Stimulated activated CD8-positive, alpha-beta memory T cell treated with anti-CD3 and anti-CD28 coated beads, Interleukin-15, amount 100 ng/mL, for 48 hours (primary cell): ENCODE results near the gene ANKRD44.
"Not testable (repeated sequence)": the region's sequence is repeated elsewhere in the genome, so short reads cannot be mapped to it uniquely, and the experiment has no call there.

Experiments used
- DNase-seq, 2 donors: peaks; one replicate each; pipeline ENCODE4 v3.0.0-alpha.2; 2020; ENCODE audit warnings: low read depth in 2 of 2

The ANKRD44 gene

DNA sequence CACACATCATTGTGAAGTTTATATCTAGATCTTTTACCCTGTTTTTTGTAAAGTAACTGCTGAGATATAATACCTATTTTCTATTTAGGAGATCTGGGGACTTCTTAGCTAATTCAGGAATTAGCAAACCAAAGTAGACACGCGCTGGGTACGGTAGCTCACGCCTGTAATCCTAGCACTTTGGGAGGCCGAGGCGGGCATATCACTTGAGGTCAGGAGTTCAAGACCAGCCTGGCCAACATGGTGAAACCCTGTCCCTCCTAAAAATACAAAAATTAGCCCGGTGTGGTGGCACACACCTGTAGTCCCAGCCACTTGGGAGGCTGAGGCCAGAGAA lies 23.0 kb downstream of the ANKRD44 start:
- not testable (repeated sequence) for DNase-seq

DNA sequence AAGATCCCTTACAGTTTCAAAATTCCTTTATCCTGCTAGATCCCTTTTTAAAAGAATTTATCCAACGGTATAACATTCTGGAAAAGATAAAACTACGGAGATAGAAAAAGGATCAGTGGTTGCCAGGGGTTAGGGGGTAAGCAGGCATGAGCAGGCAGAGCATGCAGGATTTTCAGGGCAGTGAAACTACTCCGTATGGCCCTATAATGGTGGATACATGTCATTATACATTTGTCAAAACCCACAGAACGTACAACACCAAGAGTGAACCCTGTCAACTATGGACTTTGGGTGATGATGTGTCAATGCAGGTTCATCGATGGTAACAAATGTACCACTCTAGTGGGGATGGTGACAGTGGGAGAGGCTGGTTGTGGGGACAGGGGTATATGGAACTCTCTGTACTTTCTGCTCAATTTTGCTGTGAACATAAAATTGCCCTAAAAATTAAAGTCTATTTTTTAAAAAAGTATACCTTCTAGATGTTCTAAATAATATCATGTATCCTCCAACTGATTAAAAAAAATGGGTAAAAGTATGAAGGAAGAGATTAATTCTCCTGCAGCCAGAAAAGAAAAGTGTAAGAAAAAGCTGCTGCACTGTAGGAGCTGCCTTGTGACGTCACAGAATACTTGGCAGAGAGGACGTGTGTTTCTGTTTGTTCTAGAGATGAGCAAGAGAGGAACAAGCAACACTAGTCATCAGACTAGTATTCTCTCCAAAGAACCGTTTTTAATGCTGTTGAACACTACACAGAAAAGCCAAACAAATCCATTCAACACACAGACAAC lies 23.6 kb downstream of the ANKRD44 start:
- no peak for DNase-seq

DNA sequence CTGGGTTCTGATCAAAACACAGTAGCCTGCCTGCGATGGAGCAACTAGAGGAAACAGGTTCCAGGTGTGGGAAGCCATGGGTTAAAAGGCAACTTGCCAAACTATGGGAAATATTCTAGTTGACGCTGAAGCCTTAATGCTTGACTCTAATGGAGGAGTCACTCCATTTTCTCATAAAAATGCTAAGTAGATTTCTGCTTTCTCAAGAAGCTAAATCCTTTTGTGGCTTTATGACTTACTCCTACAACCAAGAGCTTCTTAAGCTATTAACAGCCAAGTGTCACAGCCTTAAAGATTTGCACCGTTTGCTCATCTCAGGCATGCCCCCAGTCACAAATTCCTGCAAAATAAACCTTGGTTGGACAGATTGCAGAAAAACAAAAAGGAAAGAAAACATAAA lies 25.2 kb downstream of the ANKRD44 start:
- DNase-seq, result no peak

DNA sequence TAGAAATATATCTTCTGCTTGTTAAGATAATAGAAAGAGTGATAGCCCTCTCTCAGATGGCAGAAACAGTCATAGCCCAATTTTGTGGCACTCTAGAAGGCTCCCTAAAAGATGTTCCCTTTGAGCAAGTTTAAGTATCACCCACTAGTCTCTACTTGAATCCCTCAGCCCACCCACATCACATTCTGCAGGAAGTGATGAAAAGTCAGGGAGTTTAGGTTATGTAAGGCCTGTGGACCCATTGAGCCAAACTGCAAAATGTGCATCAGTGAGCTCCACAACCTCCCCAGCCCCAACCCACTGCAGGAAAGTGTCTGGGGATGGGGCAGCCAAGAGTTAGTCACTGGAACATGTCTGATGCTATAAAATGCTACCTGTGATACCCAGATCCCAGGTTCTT lies 25.6 kb downstream of the ANKRD44 start:
- no peak for DNase-seq

DNA sequence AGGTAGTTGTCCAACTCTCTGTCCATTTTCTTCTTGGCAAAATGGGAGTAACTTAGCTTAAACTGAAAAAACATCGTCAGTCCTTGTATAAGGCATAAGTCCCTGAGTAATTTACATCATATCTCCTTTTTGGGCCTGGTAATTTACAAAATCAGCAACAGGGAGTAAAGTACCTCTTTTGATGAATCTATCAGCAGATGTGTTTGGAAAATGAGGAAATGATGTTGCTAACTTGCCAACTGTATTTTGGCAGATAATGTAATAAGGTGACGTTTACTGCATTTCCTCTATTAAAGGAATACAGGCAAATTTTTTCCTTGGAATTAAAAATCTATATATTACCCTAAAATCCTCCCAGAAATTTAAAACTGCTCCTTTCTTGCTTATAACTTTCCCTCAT lies 29.2 kb downstream of the ANKRD44 start:
- no peak for DNase-seq

DNA sequence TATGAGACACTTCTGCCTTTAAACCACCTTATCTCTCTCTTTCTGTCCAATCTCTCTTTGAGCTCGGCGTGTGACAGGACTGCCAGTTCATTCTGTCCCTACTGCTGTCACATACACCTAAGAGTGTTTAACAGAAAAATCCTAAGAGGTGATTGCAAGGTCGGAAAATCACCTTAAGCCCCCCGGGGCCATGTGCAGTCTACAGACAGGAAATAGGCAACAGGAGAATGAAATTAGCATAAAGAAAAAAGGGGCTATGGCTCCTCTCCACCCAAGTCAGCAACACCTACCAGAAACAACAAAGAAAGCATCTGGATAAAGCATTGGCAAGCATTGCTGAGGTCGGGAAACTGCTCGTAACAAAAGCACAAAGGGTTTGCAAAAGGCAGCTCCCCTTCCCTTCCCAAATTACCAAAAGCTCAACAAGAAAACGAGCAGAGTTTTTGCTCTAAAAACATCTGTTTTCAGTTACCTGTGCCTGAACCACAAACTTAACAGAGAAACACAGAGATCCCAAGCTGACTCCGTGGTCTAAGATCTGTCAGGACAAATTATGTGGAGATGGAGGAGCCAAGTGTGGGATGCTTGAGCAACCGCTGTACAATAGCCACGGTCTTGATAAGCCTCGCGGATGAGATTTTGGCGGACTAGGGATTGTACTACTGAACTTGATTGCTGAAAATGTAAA lies 30.4 kb downstream of the ANKRD44 start:
- DNase-seq, result no peak

DNA sequence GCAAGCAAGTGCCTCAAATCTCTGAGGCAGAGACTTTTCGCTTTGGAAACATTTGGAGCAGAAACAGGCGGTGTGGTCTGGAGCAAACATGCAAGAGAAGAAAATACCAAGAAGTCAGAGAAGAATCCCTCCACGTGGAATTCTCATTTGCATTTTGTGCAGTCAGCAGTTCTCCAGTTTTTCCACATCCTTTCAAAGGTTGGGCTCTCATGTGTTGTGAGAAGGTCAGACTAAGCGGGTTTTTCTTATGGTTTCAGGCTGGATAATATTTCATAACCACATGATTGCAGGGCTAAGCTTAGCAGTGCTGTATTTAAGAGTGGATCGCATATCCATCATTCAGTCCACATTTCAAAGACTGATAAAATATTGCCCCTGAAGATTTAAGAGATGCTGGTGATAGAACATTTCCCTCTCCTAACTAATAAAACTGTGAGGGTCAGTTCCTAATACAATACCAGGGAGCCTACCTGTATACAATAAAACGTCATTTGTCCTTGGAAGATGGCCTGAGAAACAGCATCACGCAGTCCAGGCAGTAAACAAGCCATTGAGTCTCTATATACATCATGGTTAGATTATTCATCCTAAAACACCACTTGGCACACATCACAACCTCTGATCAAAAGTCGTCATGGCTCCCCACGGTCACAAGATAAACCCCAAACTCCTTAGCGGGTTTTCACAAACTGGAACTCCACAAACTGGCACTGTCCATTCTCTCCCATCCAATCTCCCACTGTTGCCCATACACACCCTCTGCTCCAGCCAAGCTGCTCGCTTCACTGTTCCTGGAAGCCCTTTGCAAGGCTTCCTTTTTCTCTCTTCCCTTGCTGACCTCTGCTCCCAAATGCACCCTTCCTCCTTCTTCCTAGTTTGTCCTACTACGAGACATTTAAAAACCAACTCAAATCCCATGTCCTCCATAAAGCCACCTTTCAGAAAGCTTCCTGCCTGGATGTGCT lies 31.5 kb downstream of the ANKRD44 start:
- DNase-seq, result no peak

DNA sequence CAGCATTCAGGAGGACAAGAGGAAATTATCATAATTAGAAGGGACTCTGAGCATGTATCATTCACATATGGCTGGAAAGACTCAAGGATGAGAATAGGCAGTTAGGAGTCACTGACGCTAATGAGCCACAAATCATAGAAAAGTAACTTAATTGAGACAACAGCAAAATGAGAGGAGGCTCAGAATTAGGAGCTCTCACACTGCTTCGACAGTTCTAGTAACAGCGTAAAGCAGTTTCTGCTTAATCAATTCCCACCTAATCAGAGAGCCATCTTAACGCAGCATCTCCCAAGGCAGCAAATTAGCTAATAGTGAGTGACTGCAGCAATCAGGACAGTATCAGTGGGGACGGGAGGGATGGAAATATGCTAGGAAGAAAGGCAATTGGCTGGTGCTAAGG lies 32.8 kb downstream of the ANKRD44 start:
- no peak for DNase-seq

DNA sequence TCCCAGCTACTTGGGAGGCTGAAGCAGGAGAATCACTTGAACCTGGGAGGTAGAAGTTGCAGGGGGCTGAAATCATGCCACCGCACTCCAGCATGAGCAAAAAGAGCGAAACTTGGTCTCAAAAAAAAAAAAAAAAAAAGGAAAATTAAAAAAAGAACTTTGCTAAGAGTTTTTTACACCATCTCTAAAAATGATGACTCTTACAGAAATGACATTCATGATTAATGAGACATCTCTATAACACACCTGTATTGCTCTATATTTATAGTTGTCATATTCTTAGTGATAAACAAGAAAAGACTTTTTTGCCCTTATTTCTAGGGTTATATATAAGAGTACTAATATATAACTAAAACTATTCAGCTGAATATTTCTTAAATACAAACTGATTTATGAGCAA lies 34.4 kb downstream of the ANKRD44 start:
- DNase-seq, result no peak

DNA sequence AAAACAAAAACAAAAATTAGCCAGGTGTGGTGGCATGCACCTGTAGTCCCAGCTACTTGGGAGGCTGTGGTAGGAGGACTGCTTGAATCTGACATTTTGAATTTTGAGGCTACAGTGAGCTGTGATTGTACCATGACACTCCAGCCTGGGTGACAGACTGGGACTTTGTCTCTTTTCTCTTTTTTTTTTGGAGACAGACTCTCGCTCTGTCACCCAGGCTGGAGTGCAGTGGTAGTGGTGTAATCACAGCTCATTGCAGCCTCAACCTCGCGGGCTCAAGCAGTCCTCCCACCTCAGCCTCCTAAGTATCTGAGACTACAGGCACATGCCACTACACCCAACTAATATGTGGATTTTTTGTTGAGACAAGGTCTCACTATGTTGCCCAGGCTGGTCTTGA lies 35.6 kb downstream of the ANKRD44 start:
- DNase-seq, result no peak

DNA sequence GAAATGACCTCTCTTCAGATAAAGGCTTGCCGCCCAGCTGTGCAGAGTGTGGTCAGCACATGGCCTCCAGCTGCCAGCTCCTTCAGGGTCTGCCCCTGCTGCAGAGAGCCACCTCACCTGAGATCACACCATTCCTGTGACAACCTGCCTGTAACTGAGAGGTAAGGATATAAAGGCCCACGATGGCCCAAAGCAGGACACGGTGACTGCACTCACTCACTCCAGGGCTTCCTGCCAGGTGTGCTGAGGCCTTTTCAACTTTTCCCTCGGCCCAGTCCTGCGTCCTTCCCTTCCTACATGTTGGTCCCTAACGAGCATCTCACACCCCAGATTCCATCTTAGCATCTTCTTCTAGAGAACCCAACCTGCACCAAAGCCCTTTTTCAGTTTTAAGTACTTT lies 36.2 kb downstream of the ANKRD44 start:
- no peak for DNase-seq

DNA sequence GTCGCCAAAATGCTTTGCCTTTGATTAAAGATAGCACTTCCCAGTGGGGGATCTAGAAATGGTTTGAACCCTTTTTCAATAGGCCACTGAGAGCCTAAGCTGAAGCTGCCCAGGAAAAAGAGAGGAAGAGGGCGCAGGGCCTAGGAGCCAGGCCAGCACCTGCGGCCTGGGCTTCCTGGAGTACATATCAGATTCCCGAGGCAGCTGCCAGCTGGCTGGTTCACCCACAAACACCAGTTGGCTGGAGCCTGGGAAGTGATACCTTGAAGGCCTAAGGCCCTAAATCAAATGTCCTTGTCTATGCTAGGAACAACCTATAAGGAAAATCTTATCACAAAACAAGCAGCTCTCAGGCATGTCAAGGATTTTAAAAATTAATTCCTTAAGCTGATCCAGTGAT lies 37.1 kb downstream of the ANKRD44 start:
- no peak for DNase-seq

DNA sequence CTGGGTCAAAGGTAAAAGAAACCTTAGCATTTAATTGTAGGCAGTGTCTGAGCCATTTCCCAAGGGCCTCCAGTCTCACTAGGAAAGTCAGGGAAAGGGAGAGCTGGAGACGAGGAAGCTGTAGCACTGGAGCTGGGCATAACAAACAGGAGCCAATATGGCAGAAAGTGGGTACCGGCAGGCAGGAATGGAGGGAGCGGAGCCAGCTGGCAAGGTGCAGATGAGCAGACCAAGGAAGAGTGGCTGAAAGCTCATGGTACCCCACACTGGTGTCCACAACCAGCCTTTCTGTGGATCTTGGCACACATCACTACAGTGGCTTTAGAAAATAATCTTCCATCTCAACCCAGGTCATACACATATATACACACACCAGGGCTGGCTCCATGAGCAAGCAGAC lies 40.0 kb downstream of the ANKRD44 start:
- no peak for DNase-seq

DNA sequence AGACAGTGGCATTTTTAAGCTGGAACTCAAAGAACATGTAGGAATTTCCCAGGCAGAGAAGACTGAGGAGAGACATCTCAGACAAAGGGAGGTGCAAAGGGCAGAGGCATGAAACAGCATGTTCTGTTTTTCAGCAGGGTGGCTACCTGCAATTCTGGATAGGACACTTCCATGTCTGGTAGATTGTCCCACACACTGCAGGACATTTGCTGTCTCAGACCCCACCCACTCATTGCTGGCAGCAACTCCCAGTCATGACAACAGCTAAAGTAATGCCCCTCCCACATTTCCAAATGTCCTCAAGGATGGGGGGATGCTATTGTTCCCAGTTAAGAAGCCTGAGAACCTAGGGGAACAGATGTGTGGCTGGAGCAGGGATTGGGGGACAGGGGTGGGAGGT lies 40.8 kb downstream of the ANKRD44 start:
- DNase-seq, result no peak

DNA sequence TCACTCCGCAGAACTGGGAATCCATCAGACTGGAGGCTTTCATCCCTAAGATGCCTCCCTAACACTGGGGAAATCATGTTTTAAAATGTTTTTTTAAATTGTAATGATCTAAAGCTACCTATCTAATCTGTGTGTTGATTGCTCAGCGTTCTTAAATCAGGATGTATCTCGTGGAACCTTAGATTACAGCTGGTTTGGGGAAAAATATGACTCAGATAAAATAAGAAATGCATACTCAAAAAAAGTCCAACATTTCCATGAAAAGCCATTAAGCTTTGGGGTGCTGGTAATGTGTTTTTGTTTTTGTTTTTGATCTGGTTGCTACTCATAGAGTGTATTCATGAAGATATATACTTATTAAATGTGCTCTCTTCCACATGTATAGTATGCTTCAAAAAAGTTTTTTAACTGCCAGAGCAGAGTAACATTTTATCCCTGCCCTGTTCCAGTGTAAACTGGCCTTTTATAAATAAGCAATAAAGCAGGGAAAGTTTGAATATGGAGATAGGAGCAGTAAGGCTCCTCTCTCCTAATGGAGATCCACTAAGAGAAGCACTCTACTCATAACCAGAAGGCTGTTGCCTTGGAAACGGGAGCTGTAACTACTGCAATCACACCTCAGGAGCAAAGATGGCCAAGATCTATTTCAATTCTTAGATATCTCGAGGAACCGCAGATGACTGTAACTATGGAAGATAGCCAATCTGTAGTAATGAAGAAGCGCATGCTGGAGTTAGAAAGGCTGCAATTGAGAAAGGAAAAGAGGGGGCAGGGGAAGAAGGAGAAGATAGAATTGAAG lies 41.6 kb downstream of the ANKRD44 start:
- no peak for DNase-seq

DNA sequence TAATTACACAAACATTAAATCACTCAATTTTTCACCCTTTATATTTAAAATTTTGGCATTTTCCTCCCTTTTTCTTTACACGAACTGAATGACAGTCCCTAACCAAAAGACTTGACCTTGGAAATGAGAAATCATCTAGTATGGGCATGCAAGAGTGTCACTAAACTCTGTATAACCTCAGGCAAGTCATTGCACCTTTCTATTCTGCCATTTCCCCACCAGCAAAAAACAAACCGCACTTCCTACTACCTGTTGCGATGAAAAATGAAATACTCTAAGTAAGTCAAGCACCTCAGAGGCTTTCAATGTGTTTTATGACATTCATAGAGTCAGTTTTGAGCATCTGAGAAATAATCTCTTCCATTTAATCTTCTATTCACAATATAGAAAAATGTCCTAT lies 44.1 kb downstream of the ANKRD44 start:
- DNase-seq, result no peak

DNA sequence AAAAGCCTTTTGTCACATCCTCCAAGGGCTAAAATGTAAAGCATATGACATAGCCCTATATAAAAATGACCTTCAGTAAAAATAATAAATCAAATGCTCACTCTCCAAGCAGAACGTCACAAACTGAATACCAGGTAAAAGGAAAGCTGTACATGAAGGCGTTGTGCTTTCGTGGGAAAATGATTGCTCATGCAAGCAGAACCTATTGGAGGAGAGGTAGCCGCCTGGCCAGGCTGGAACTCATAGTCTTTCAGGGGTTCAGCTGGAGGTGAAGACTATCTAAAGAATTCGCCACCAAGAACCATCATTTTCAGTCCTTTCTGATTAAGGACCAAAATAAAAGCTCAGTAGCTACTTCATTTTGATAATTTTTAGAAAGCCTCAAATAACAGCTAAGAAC lies 44.7 kb downstream of the ANKRD44 start:
- no peak for DNase-seq

DNA sequence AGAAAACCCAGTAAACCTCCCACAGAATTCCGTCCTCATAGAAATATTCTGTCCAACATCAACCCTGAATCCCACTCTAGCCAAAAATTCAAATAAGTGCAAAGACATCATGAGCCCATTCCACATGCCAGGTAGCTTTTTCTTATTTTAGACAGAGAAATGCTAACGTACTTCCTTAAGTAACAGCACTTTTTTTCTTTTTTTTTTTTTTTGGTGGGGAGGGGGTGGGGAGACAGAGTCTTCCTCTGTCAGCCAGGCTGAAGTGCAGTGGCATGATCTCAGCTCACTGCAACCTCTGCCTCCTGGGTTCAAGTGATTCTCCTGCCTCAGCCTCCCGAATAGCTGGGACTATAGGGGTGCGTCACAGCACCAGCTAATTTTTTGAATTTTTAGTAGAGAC lies 45.5 kb downstream of the ANKRD44 start:
- DNase-seq, result no peak

DNA sequence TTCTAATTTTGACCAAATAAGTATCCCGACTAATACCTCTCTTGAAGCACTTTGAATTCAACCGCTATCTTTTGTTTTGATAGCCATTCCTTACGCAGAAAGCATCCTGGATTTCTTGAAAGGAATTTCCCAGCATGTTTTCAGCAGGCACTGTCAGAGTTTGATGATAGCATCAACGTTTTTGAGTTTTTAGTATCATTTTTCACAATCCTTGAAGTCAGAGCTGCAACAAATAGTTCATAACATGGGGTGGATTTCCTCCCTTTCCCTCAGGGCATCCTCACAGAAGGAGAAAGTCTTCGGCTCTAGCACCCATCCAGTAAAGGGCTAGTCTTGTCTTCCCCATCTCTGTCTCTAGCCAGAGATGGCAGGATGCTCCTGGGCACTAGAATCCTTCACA lies 46.2 kb downstream of the ANKRD44 start:
- no peak for DNase-seq

DNA sequence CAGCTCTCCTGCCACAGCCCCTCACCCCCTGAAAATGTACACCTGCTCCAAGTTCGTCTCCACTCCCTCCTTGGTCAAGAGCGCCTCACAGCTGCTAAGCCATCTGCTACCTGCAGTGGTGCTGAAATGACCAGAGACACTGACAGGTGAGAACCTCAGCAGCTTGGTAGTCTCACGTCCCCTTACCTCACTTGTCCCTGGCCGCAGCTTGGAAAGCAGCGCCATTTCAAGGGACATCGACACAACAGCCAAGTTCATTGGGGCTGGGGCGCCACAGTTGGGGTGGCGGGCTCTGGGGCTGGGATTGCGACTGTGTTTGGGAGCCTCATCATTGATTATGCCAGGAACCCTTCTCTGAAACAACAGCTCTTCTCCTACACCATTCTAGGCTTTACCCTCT lies 47.5 kb downstream of the ANKRD44 start:
- no peak for DNase-seq

DNA sequence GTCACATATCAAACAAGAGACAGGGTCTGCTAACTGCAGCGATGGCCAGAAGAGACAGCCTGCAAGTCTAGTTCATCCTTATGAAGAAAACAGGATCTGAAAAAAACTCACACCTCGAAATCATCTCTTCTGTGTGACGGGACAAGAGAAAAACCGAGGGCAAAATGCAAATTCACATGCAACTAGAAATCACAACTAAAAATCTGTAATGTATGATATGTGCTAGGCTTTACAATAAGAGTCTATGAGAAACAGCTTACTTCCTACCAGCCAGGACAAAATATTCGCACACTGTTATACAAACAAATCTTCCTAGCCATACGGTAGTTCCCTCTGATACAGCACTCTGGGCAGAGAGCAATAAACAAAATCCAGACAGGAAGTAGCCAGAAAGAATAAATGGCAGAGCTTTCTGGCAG lies 48.8 kb downstream of the ANKRD44 start:
- no peak for DNase-seq
